Measurements from ENCODE around the gene GOLGA7B. TPM values are rescaled to one million over a fixed set of nuclear protein-coding genes. Genes with fewer than 3 reads are reported as not detected.

GOLGA7B gene
- polyA plus RNA-seq, 1 donor: 0.06 TPM

Other genes with a start within 250 kb of the GOLGA7B start
- gene MORN4, start 216.3 kb upstream of the GOLGA7B start, polyA plus RNA-seq (ENCODE audit: insufficient read length): 4.2 TPM
- 9.5 TPM for gene PI4K2A, start 209.2 kb upstream of the GOLGA7B start, polyA plus RNA-seq (ENCODE audit: insufficient read length)
- 6.0 TPM for gene AVPI1, start 162.6 kb upstream of the GOLGA7B start, polyA plus RNA-seq (ENCODE audit: insufficient read length)
- gene MARVELD1, start 136.1 kb upstream of the GOLGA7B start, polyA plus RNA-seq (ENCODE audit: insufficient read length): 37.1 TPM
- gene ZFYVE27, start 112.7 kb upstream of the GOLGA7B start, polyA plus RNA-seq (ENCODE audit: insufficient read length): 13.0 TPM
- gene SFRP5, start 77.8 kb upstream of the GOLGA7B start, polyA plus RNA-seq (ENCODE audit: insufficient read length): 1.1 TPM
- gene CRTAC1, start 180.8 kb downstream of the GOLGA7B start, polyA plus RNA-seq (ENCODE audit: insufficient read length): 0.63 TPM

All from forelimb muscle (tissue), 1 donor.